IMR-90 (cell line): ENCODE results near the gene SLC6A17. TPM values are rescaled to one million over a fixed set of nuclear protein-coding genes. Genes with fewer than 3 reads are reported as not detected.

Experiments
- ATAC-seq: fragments of 200-7000 bp; cut with Tn5 transposase; 2 replicates; pipeline ENCODE4 v1.9.1; 2020; ENCODE audit warnings: low read depth, mild to moderate bottlenecking, moderate library complexity
- BruUV-seq: library from RNA; stranded (reverse); fragments of 400-500 nt; replicated peaks from 2 replicates; lab custom pipeline; 2021; lab: Mats Ljungman, UMichigan
- CTCF ChIA-PET: fragments of 300-600 bp; formaldehyde crosslinking; extraction: SDS; loops from one replicate; lab custom pipeline; 2021; ENCODE audit warnings: antibody characterized with exemption; lab: Yijun Ruan, JAX
- POLR2A ChIA-PET: fragments of 300-600 bp; sonication (Branson Sonifier 250); formaldehyde crosslinking; loops from one replicate; lab custom pipeline; 2022; ENCODE audit warnings: antibody characterized with exemption; ENCODE audit not compliant: unreplicated experiment; lab: Charles Lee
- DNase-seq: peaks from one replicate; pipeline ENCODE4 v3.0.0; 2013
- H2AFZ ChIP-seq: replicated peaks from 2 replicates; pipeline ENCODE3; 2013; ENCODE audit warnings: low read length, mild to moderate bottlenecking; ENCODE audit not compliant: poor library complexity
- H2AK5ac ChIP-seq: 2 replicates; pipeline ENCODE4 v1.6.1; 2013; ENCODE audit warnings: low read depth, low read length, inconsistent platforms
- H2AK9ac ChIP-seq: replicated peaks from 2 replicates; pipeline ENCODE3; 2013; ENCODE audit warnings: mild to moderate bottlenecking, low read depth, low read length, moderate library complexity; ENCODE audit not compliant: poor library complexity
- H2BK120ac ChIP-seq: 2 replicates; pipeline ENCODE4 v1.6.1; 2013; ENCODE audit warnings: low read depth, low read length, inconsistent platforms
- H2BK15ac ChIP-seq: 3 replicates; pipeline ENCODE4 v1.6.1; 2013; ENCODE audit warnings: low read depth, low read length, inconsistent platforms
- H2BK20ac ChIP-seq: 2 replicates; pipeline ENCODE4 v1.6.1; 2013; ENCODE audit warnings: low read depth, mild to moderate bottlenecking, inconsistent platforms, low read length, moderate library complexity
- H2BK5ac ChIP-seq: 2 replicates; pipeline ENCODE4 v1.6.1; 2013; ENCODE audit warnings: mild to moderate bottlenecking, low read depth, low read length, inconsistent platforms; ENCODE audit not compliant: poor library complexity, severe bottlenecking
- H3K14ac ChIP-seq: replicated peaks from 2 replicates; pipeline ENCODE4 v1.6.1; 2013; ENCODE audit warnings: low read depth, low read length, inconsistent platforms
- H3K18ac ChIP-seq: 2 replicates; pipeline ENCODE4 v1.6.1; 2013; ENCODE audit warnings: low read depth, low read length, control low read depth
- H3K23ac ChIP-seq: 2 replicates; pipeline ENCODE4 v1.6.1; 2013; ENCODE audit warnings: low read depth, low read length, inconsistent platforms
- H3K27ac ChIP-seq: 2 replicates; pipeline ENCODE4 v1.5.1; 2013; ENCODE audit warnings: mild to moderate bottlenecking, control low read depth, low read length; ENCODE audit not compliant: insufficient read depth
- H3K27me3 ChIP-seq: 2 replicates; pipeline ENCODE4 v1.6.1; 2013; ENCODE audit warnings: low read length; ENCODE audit not compliant: control insufficient read depth, insufficient read depth
- H3K36me3 ChIP-seq: 2 replicates; pipeline ENCODE4 v1.6.1; 2013; ENCODE audit warnings: low read length, mixed read lengths; ENCODE audit not compliant: control insufficient read depth, insufficient read depth
- H3K4ac ChIP-seq: 2 replicates; pipeline ENCODE4 v1.6.1; 2013; ENCODE audit warnings: low read depth, low read length, inconsistent platforms
- H3K4me1 ChIP-seq: 2 replicates; pipeline ENCODE4 v1.6.1; 2013; ENCODE audit warnings: low read length, mixed read lengths; ENCODE audit not compliant: control insufficient read depth, insufficient read depth
- H3K4me2 ChIP-seq: 2 replicates; pipeline ENCODE4 v1.6.1; 2013; ENCODE audit warnings: low read depth, mild to moderate bottlenecking, control low read depth, low read length, moderate library complexity
- H3K4me3 ChIP-seq: 2 replicates; pipeline ENCODE4 v1.5.1; 2013; ENCODE audit warnings: low read depth, mild to moderate bottlenecking, control low read depth, low read length, moderate library complexity; ENCODE audit not compliant: insufficient read depth
- H3K56ac ChIP-seq: 2 replicates; pipeline ENCODE4 v1.6.1; 2013; ENCODE audit warnings: low read length, inconsistent platforms; ENCODE audit not compliant: insufficient read depth; ENCODE audit errors: extremely low read depth
- H3K79me1 ChIP-seq, 2 experiments: 2 replicates each; pipeline ENCODE4 v1.6.1; 2013; ENCODE audit warnings: low read length in 2 of 2, inconsistent platforms in 1 of 2, low read depth in 1 of 2
- H3K9ac ChIP-seq: 2 replicates; pipeline ENCODE4 v1.6.1; 2013; ENCODE audit warnings: low read depth, low read length, control low read depth
- H3K9me1 ChIP-seq: 2 replicates; pipeline ENCODE4 v1.6.1; 2013; ENCODE audit warnings: low read length, inconsistent platforms; ENCODE audit not compliant: insufficient read depth
- H3K9me3 ChIP-seq: 2 replicates; pipeline ENCODE4 v1.6.1; 2013; ENCODE audit warnings: low read length; ENCODE audit not compliant: control insufficient read depth, insufficient read depth
- H4K20me1 ChIP-seq: 2 replicates; pipeline ENCODE4 v1.6.1; 2013; ENCODE audit warnings: low read length, inconsistent platforms; ENCODE audit not compliant: insufficient read depth
- H4K5ac ChIP-seq: 2 replicates; pipeline ENCODE4 v1.6.1; 2013; ENCODE audit warnings: mild to moderate bottlenecking, low read depth, low read length, control low read depth
- H4K8ac ChIP-seq, 2 experiments: 2 replicates each; pipeline ENCODE4 v1.6.1; 2013; ENCODE audit warnings: low read depth in 2 of 2, low read length in 2 of 2, control low read depth in 1 of 2, inconsistent platforms in 1 of 2
- H4K91ac ChIP-seq: 2 replicates; pipeline ENCODE4 v1.6.1; 2013; ENCODE audit warnings: low read depth, low read length, inconsistent platforms; ENCODE audit not compliant: insufficient read depth
- BHLHE40 ChIP-seq: fragments of 150-350 bp; IDR thresholded peaks from 2 replicates; pipeline ENCODE4 v1.6.1; 2016; ENCODE audit warnings: mild to moderate bottlenecking, low read depth, low read length
- CEBPB ChIP-seq: IDR thresholded peaks from 2 replicates; pipeline ENCODE4 v1.6.1; 2012; ENCODE audit warnings: low read depth, low read length, improper control_type of control experiment
- CHD1 ChIP-seq: IDR thresholded peaks from 2 replicates; pipeline ENCODE4 v1.6.1; 2012; ENCODE audit warnings: low read depth, low read length, improper control_type of control experiment
- MAFK ChIP-seq: IDR thresholded peaks from 2 replicates; pipeline ENCODE4 v1.6.1; 2012; ENCODE audit warnings: low read depth, low read length, improper control_type of control experiment
- MAZ ChIP-seq: IDR thresholded peaks from 2 replicates; pipeline ENCODE4 v1.6.1; 2012; ENCODE audit warnings: low read depth, mild to moderate bottlenecking, low read length, improper control_type of control experiment, moderate library complexity, borderline replicate concordance
- MXI1 ChIP-seq: IDR thresholded peaks from 2 replicates; pipeline ENCODE4 v1.6.1; 2012; ENCODE audit warnings: low read depth, mild to moderate bottlenecking, low read length, moderate library complexity, borderline replicate concordance
- NFE2L2 ChIP-seq: fragments of 150-350 bp; IDR thresholded peaks from 2 replicates; pipeline ENCODE4 v1.6.1; 2016; ENCODE audit warnings: low read depth, mild to moderate bottlenecking, low read length
- POLR2A ChIP-seq: IDR thresholded peaks from 2 replicates; pipeline ENCODE4 v1.6.1; 2012; ENCODE audit warnings: mild to moderate bottlenecking, low read depth, low read length
- RAD21 ChIP-seq: IDR thresholded peaks from 2 replicates; pipeline ENCODE4 v1.6.1; 2012; ENCODE audit warnings: low read length, improper control_type of control experiment
- RCOR1 ChIP-seq: IDR thresholded peaks from 2 replicates; pipeline ENCODE4 v1.6.1; 2012; ENCODE audit warnings: mild to moderate bottlenecking, low read length, improper control_type of control experiment; ENCODE audit not compliant: insufficient replicate concordance
- SMC3 ChIP-seq: fragments of 150-350 bp; IDR thresholded peaks from 2 replicates; pipeline ENCODE4 v1.6.1; 2016; ENCODE audit warnings: low read depth, mild to moderate bottlenecking, antibody characterized with exemption, low read length, moderate library complexity
- USF2 ChIP-seq: fragments of 150-350 bp; IDR thresholded peaks from 2 replicates; pipeline ENCODE4 v1.6.1; 2017; ENCODE audit warnings: mild to moderate bottlenecking, antibody characterized with exemption, low read length, low read depth
- WGBS, 2 experiments: methylation state at CpG; one replicate each; pipeline versions ENCODE4 v1.1.5 to v1.1.7; 2013; ENCODE audit warnings: missing lambda C conversion rate in 2 of 2; ENCODE audit not compliant: insufficient read length in 1 of 2; ENCODE audit errors: extremely low coverage in 2 of 2; 5-methylcytosine and 5-hydroxymethylcytosine counted together
- dilution Hi-C: fragments of 300-500 bp; cut with HindIII; formaldehyde crosslinking; loops from one replicate; pipeline ENCODE4 v1.14.3; 2018; ENCODE audit warnings: low sequenced_read_pairs; ENCODE audit not compliant: unreplicated experiment
- in situ Hi-C: fragments of 300-500 bp; cut with MboI; formaldehyde crosslinking; loops from 3 replicates; pipeline ENCODE4 v1.14.3; 2019; ENCODE audit warnings: low sequenced_read_pairs, inconsistent platforms, mixed read lengths
- intact Hi-C: fragments of 100-400 bp; cut with micrococcal nuclease; formaldehyde crosslinking; loops from 2 replicates; pipeline ENCODE4 v1.10.0; 2022
- polyA plus RNA-seq, 3 experiments: library from polyadenylated mRNA; depleted of rRNA; stranded (reverse); fragments of >200 nt; gene quantifications; 2 replicates each; pipeline ENCODE4 v1.2.3, GENCODE V29; 2012; ENCODE audit warnings: low replicate concordance in 1 of 3
- total RNA-seq: library from RNA; depleted of rRNA; stranded (reverse); fragments of >200 nt; gene quantifications from 2 replicates; pipeline ENCODE4 v1.2.3, GENCODE V29; 2012
- TF ChIP-seq, protein P1 (sequence below): conservative IDR thresholded peaks from 2 replicates; pipeline ENCODE4 v1.5.1; 2012; ENCODE audit warnings: mild to moderate bottlenecking, low read depth, low read length, improper control_type of control experiment
- TF ChIP-seq, protein P2 (sequence below): fragments of 150-350 bp; IDR thresholded peaks from 2 replicates; pipeline ENCODE4 v1.6.1; 2016; ENCODE audit warnings: low read depth, mild to moderate bottlenecking, low read length, moderate library complexity, borderline replicate concordance

Gene SLC6A17
- total and polyA plus RNA-seq, 2 of the 4 experiments (the other 2 are of a cell fraction) = 0.54 to 0.82 TPM

GRCh38 chr1:110239441-110240430 is 89.4 kb downstream of the SLC6A17 start:
- no peak overlapping the region for H2AK5ac ChIP-seq
- TF ChIP-seq CEBPB = no peak
- TF ChIP-seq MAZ = no peak
- no peak for TF ChIP-seq POLR2A
- TF ChIP-seq, protein P1, sequence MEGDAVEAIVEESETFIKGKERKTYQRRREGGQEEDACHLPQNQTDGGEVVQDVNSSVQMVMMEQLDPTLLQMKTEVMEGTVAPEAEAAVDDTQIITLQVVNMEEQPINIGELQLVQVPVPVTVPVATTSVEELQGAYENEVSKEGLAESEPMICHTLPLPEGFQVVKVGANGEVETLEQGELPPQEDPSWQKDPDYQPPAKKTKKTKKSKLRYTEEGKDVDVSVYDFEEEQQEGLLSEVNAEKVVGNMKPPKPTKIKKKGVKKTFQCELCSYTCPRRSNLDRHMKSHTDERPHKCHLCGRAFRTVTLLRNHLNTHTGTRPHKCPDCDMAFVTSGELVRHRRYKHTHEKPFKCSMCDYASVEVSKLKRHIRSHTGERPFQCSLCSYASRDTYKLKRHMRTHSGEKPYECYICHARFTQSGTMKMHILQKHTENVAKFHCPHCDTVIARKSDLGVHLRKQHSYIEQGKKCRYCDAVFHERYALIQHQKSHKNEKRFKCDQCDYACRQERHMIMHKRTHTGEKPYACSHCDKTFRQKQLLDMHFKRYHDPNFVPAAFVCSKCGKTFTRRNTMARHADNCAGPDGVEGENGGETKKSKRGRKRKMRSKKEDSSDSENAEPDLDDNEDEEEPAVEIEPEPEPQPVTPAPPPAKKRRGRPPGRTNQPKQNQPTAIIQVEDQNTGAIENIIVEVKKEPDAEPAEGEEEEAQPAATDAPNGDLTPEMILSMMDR = no peak
- TF ChIP-seq BHLHE40 = no peak
- no peak for TF ChIP-seq NFE2L2
- TF ChIP-seq MAFK = no peak
- no peak for TF ChIP-seq SMC3
- TF ChIP-seq, protein P2, sequence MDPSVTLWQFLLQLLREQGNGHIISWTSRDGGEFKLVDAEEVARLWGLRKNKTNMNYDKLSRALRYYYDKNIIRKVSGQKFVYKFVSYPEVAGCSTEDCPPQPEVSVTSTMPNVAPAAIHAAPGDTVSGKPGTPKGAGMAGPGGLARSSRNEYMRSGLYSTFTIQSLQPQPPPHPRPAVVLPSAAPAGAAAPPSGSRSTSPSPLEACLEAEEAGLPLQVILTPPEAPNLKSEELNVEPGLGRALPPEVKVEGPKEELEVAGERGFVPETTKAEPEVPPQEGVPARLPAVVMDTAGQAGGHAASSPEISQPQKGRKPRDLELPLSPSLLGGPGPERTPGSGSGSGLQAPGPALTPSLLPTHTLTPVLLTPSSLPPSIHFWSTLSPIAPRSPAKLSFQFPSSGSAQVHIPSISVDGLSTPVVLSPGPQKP = no peak
- no peak for TF ChIP-seq CHD1
- TF ChIP-seq RCOR1 = no peak
- TF ChIP-seq MXI1 = no peak
- no peak for TF ChIP-seq USF2
- no peak for TF ChIP-seq RAD21

More at GRCh38 chr1:110239441-110240430, 89.4 kb downstream of the SLC6A17 start:
- H2BK15ac ChIP-seq = no peak overlapping the region
- no TSS peak for BruUV-seq
- H3K18ac ChIP-seq = no peak overlapping the region
- H3K23ac ChIP-seq = no peak overlapping the region
- H3K4me1 ChIP-seq = peaks cover 6% of the 10 kb centered on the region
- H3K79me1 ChIP-seq = no peaks in the 10 kb centered on the region
- 67% methylated on average over 4 of the region's 11 CpGs; no CpG with 5 or more reads in 1 of the 2 experiments for WGBS, 2 experiments
- no peak overlapping the region for H2BK20ac ChIP-seq
- in situ Hi-C loops (no loop called here), intact Hi-C loops (loop anchor here (2.0 kb wide), 1 partner anchor 73 kb away; no protein-coding TSS in a partner anchor), dilution Hi-C loops (no loop called here)
- H4K20me1 ChIP-seq = no peaks in the 10 kb centered on the region
- no peak overlapping the region for H3K4me3 ChIP-seq
- H4K91ac ChIP-seq = no peak overlapping the region
- no peaks in the 10 kb centered on the region; the same call in 1 of the 2 replicates for H3K9me1 ChIP-seq
- ATAC-seq (peak; percentile 19), DNase-seq (no peak)
- H2BK120ac ChIP-seq = no peak overlapping the region
- H3K27ac ChIP-seq = no peak overlapping the region
- no peak overlapping the region for H3K9ac ChIP-seq
- no peak overlapping the region for H3K56ac ChIP-seq
- no peak overlapping the region for H4K5ac ChIP-seq
- no peaks in the 10 kb centered on the region for H3K9me3 ChIP-seq
- H4K8ac ChIP-seq = no peak overlapping the region
- no peak overlapping the region for H2AK9ac ChIP-seq
- H2AFZ ChIP-seq = no peak overlapping the region
- no peak overlapping the region for H3K14ac ChIP-seq
- ChIA-PET POLR2A (no interaction called here), CTCF (interaction anchor here (1.3 kb wide), 1 partner anchor 32 kb away, joined by 4 read pairs; no protein-coding TSS in a partner anchor)
- H3K4me2 ChIP-seq = no peak overlapping the region
- peaks cover 36% of the 10 kb centered on the region for H3K27me3 ChIP-seq
- H2BK5ac ChIP-seq = no peak overlapping the region
- no peak overlapping the region for H3K4ac ChIP-seq
- no peaks in the 10 kb centered on the region for H3K36me3 ChIP-seq
